HG03575 (cell line): ENCODE results near the gene MSANTD1.

Source experiments
- ATAC-seq: cut with Tn5 transposase; IDR thresholded peaks from one replicate; pipeline ENCODE4 v1.9.1; 2021; ENCODE audit not compliant: unreplicated experiment, insufficient number of reproducible peaks, low FRiP score; ENCODE audit errors: extremely low read depth

Gene MSANTD1

GRCh38 chr4:3256230-3257102 lies 7.5 kb downstream of the MSANTD1 start:
- no peak for ATAC-seq

- no peak for ATAC-seq
These were observed 8.2 kb downstream of the MSANTD1 start for GRCh38 chr4:3257103-3257555.

GRCh38 chr4:3257556-3258482 lies 8.9 kb downstream of the MSANTD1 start:
- ATAC-seq, result no peak

- no peak for ATAC-seq
These were observed 12.7 kb downstream of the MSANTD1 start for GRCh38 chr4:3261411-3262207.

- no peak for ATAC-seq
These were observed 13.5 kb downstream of the MSANTD1 start for GRCh38 chr4:3262208-3263052.

GRCh38 chr4:3263053-3263875 lies 14.3 kb downstream of the MSANTD1 start:
- no peak for ATAC-seq

- ATAC-seq, result no peak
These were observed 14.9 kb downstream of the MSANTD1 start for GRCh38 chr4:3263876-3264193.

GRCh38 chr4:3266076-3266475 lies 17.1 kb downstream of the MSANTD1 start:
- no peak for ATAC-seq

GRCh38 chr4:3267576-3268394 lies 18.8 kb downstream of the MSANTD1 start:
- ATAC-seq, result no peak

- ATAC-seq, result no peak
These were observed 19.6 kb downstream of the MSANTD1 start for GRCh38 chr4:3268395-3269104.

- ATAC-seq, result no peak
These were observed 20.4 kb downstream of the MSANTD1 start for GRCh38 chr4:3269105-3269927.

GRCh38 chr4:3269991-3270611 lies 21.1 kb downstream of the MSANTD1 start:
- no peak for ATAC-seq

- ATAC-seq, result no peak
These were observed 22.2 kb downstream of the MSANTD1 start for GRCh38 chr4:3271131-3271530.

- no peak for ATAC-seq
These were observed 28.0 kb downstream of the MSANTD1 start for GRCh38 chr4:3276986-3277385.

GRCh38 chr4:3280466-3280865 lies 31.5 kb downstream of the MSANTD1 start:
- no peak for ATAC-seq
